ENCODE data around the gene ZNF37A.
"Not testable (repeated sequence)": the region's sequence is repeated elsewhere in the genome, so short reads cannot be mapped to it uniquely, and the experiment has no call there.

ZNF37A gene

GRCh38 chr10:38103756-38104155 lies 9.6 kb downstream of the ZNF37A start:
- Histone ChIP-seq H3K9ac (ENCODE audit: low read depth, low read length) (no peak overlapping the region), H3K36me3 (ENCODE audit: insufficient read depth, low read length) (no peaks in the 10 kb centered on the region), H3K9me3 (ENCODE audit: control insufficient read depth, insufficient read depth, low read length) (peaks cover 9% of the 10 kb centered on the region), H3K4me1 (ENCODE audit: insufficient read depth, low read length) (no peaks in the 10 kb centered on the region; the same call in 1 of the 2 replicates)

GRCh38 chr10:38112159-38112558 lies 18.0 kb downstream of the ZNF37A start:
- Histone ChIP-seq H3K9ac (ENCODE audit: low read depth, low read length) (no peak overlapping the region), H3K4me1 (ENCODE audit: insufficient read depth, low read length) (no peaks in the 10 kb centered on the region), H3K9me3 (ENCODE audit: control insufficient read depth, insufficient read depth, low read length) (peaks cover 14% of the 10 kb centered on the region), H3K36me3 (ENCODE audit: insufficient read depth, low read length) (no peaks in the 10 kb centered on the region; the same call in none of the 2 replicates)

GRCh38 chr10:38118072-38118807 lies 24.1 kb downstream of the ZNF37A start:
- Histone ChIP-seq H3K9ac (ENCODE audit: low read depth, low read length) (no peak overlapping the region), H3K36me3 (ENCODE audit: insufficient read depth, low read length) (peaks cover 10% of the 10 kb centered on the region), H3K4me1 (ENCODE audit: insufficient read depth, low read length) (no peaks in the 10 kb centered on the region), H3K9me3 (ENCODE audit: control insufficient read depth, insufficient read depth, low read length) (peaks cover 39% of the 10 kb centered on the region)

- Histone ChIP-seq H3K36me3 (ENCODE audit: insufficient read depth, low read length) (peaks cover 10% of the 10 kb centered on the region), H3K9ac (ENCODE audit: low read depth, low read length) (no peak overlapping the region), H3K9me3 (ENCODE audit: control insufficient read depth, insufficient read depth, low read length) (peaks cover 42% of the 10 kb centered on the region), H3K4me1 (ENCODE audit: insufficient read depth, low read length) (no peaks in the 10 kb centered on the region)
Observed at GRCh38 chr10:38119038-38119437, 24.9 kb downstream of the ZNF37A start.

- H3K36me3 ChIP-seq (ENCODE audit: insufficient read depth, low read length) = no peaks in the 10 kb centered on the region
- H3K4me1 ChIP-seq (ENCODE audit: insufficient read depth, low read length) = no peaks in the 10 kb centered on the region
- no peak overlapping the region for H3K9ac ChIP-seq (ENCODE audit: low read depth, low read length)
- H3K9me3 ChIP-seq (ENCODE audit: control insufficient read depth, insufficient read depth, low read length) = peaks cover 6% of the 10 kb centered on the region; the same call in 1 of the 2 replicates
Observed at GRCh38 chr10:38127812-38128211, 33.7 kb downstream of the ZNF37A start.

GRCh38 chr10:38143587-38143986 lies 49.5 kb downstream of the ZNF37A start:
- Histone ChIP-seq H3K36me3 (ENCODE audit: insufficient read depth, low read length) (no peaks in the 10 kb centered on the region), H3K9ac (ENCODE audit: low read depth, low read length) (no peak overlapping the region), H3K4me1 (ENCODE audit: insufficient read depth, low read length) (no peaks in the 10 kb centered on the region), H3K9me3 (ENCODE audit: control insufficient read depth, insufficient read depth, low read length) (no peaks in the 10 kb centered on the region)

GRCh38 chr10:38146579-38147333 lies 52.6 kb downstream of the ZNF37A start:
- H3K4me1 ChIP-seq (ENCODE audit: insufficient read depth, low read length) = no peaks in the 10 kb centered on the region
- no peaks in the 10 kb centered on the region for H3K36me3 ChIP-seq (ENCODE audit: insufficient read depth, low read length)
- H3K9ac ChIP-seq (ENCODE audit: low read depth, low read length) = no peak overlapping the region
- H3K9me3 ChIP-seq (ENCODE audit: control insufficient read depth, insufficient read depth, low read length) = no peaks in the 10 kb centered on the region

- no peak overlapping the region for H3K9ac ChIP-seq (ENCODE audit: low read depth, low read length)
Observed at GRCh38 chr10:38147686-38148085, 53.5 kb downstream of the ZNF37A start.

GRCh38 chr10:38150891-38151463 lies 56.8 kb downstream of the ZNF37A start:
- H3K36me3 ChIP-seq (ENCODE audit: insufficient read depth, low read length); H3K9me3 ChIP-seq (ENCODE audit: control insufficient read depth, insufficient read depth, low read length); H3K4me1 ChIP-seq (ENCODE audit: insufficient read depth, low read length); H3K9ac ChIP-seq (ENCODE audit: low read depth, low read length): not testable (repeated sequence)

More at GRCh38 chr10:38147686-38148085, 53.5 kb downstream of the ZNF37A start:
- Histone ChIP-seq H3K4me1 (ENCODE audit: insufficient read depth, low read length) (no peaks in the 10 kb centered on the region), H3K9me3 (ENCODE audit: control insufficient read depth, insufficient read depth, low read length) (no peaks in the 10 kb centered on the region), H3K36me3 (ENCODE audit: insufficient read depth, low read length) (no peaks in the 10 kb centered on the region)

GRCh38 chr10:38156416-38157269 lies 62.5 kb downstream of the ZNF37A start:
- no peaks in the 10 kb centered on the region for H3K36me3 ChIP-seq (ENCODE audit: insufficient read depth, low read length)
- H3K4me1 ChIP-seq (ENCODE audit: insufficient read depth, low read length) = no peaks in the 10 kb centered on the region
- H3K9me3 ChIP-seq (ENCODE audit: control insufficient read depth, insufficient read depth, low read length) = peaks cover 5% of the 10 kb centered on the region; the same call in 1 of the 2 replicates

GRCh38 chr10:38157270-38157685 lies 63.1 kb downstream of the ZNF37A start:
- Histone ChIP-seq H3K9me3 (ENCODE audit: control insufficient read depth, insufficient read depth, low read length) (peaks cover 5% of the 10 kb centered on the region; the same call in 1 of the 2 replicates), H3K9ac (ENCODE audit: low read depth, low read length) (no peak overlapping the region), H3K36me3 (ENCODE audit: insufficient read depth, low read length) (no peaks in the 10 kb centered on the region), H3K4me1 (ENCODE audit: insufficient read depth, low read length) (no peaks in the 10 kb centered on the region)

More at GRCh38 chr10:38156416-38157269, 62.5 kb downstream of the ZNF37A start:
- H3K9ac ChIP-seq (ENCODE audit: low read depth, low read length) = no peak overlapping the region

GRCh38 chr10:38159004-38159403 lies 64.9 kb downstream of the ZNF37A start:
- no peak overlapping the region for H3K9ac ChIP-seq (ENCODE audit: low read depth, low read length)
- no peaks in the 10 kb centered on the region for H3K4me1 ChIP-seq (ENCODE audit: insufficient read depth, low read length)
- no peaks in the 10 kb centered on the region for H3K36me3 ChIP-seq (ENCODE audit: insufficient read depth, low read length)
- peaks cover 5% of the 10 kb centered on the region; the same call in 1 of the 2 replicates for H3K9me3 ChIP-seq (ENCODE audit: control insufficient read depth, insufficient read depth, low read length)

- Histone ChIP-seq H3K9ac (ENCODE audit: low read depth, low read length) (no peak overlapping the region), H3K4me1 (ENCODE audit: insufficient read depth, low read length) (no peaks in the 10 kb centered on the region), H3K9me3 (ENCODE audit: control insufficient read depth, insufficient read depth, low read length) (peaks cover 5% of the 10 kb centered on the region; the same call in 1 of the 2 replicates), H3K36me3 (ENCODE audit: insufficient read depth, low read length) (no peaks in the 10 kb centered on the region)
Observed at GRCh38 chr10:38163617-38164016, 69.5 kb downstream of the ZNF37A start.

- Histone ChIP-seq H3K36me3 (ENCODE audit: insufficient read depth, low read length) (no peaks in the 10 kb centered on the region), H3K9me3 (ENCODE audit: control insufficient read depth, insufficient read depth, low read length) (no peaks in the 10 kb centered on the region), H3K4me1 (ENCODE audit: insufficient read depth, low read length) (no peaks in the 10 kb centered on the region), H3K9ac (ENCODE audit: low read depth, low read length) (no peak overlapping the region)
Observed at GRCh38 chr10:38174336-38174735, 80.2 kb downstream of the ZNF37A start.

Data from ES-I3 (cell line).